Skeletal muscle satellite cell (primary cell): ENCODE data around the gene PLCXD1.
"Not testable (repeated sequence)": the region's sequence is repeated elsewhere in the genome, so short reads cannot be mapped to it uniquely, and the experiment has no call there.

Experiments used
- H3K27me3 ChIP-seq: 2 replicates; pipeline ENCODE4 v1.7.0; 2013; ENCODE audit warnings: low read length; ENCODE audit not compliant: control insufficient read depth, insufficient read depth
- H3K36me3 ChIP-seq: 2 replicates; pipeline ENCODE4 v1.7.0; 2013; ENCODE audit warnings: mild to moderate bottlenecking, control low read depth, low read length; ENCODE audit not compliant: insufficient read depth
- H3K4me1 ChIP-seq: 2 replicates; pipeline ENCODE4 v1.7.0; 2013; ENCODE audit warnings: low read length; ENCODE audit not compliant: control insufficient read depth, insufficient read depth
- H3K4me2 ChIP-seq: 2 replicates; pipeline ENCODE4 v1.7.0; 2013; ENCODE audit warnings: mild to moderate bottlenecking, low read length
- H3K4me3 ChIP-seq: 2 replicates; pipeline ENCODE4 v1.7.0; 2013; ENCODE audit warnings: low read length
- H3K9ac ChIP-seq: 2 replicates; pipeline ENCODE4 v1.7.0; 2013; ENCODE audit warnings: mild to moderate bottlenecking, low read depth, low read length, moderate library complexity
- H3K9me3 ChIP-seq: replicated peaks from 2 replicates; pipeline ENCODE4 v1.7.0; 2013; ENCODE audit warnings: mild to moderate bottlenecking, control low read depth, low read length

PLCXD1 gene

DNA sequence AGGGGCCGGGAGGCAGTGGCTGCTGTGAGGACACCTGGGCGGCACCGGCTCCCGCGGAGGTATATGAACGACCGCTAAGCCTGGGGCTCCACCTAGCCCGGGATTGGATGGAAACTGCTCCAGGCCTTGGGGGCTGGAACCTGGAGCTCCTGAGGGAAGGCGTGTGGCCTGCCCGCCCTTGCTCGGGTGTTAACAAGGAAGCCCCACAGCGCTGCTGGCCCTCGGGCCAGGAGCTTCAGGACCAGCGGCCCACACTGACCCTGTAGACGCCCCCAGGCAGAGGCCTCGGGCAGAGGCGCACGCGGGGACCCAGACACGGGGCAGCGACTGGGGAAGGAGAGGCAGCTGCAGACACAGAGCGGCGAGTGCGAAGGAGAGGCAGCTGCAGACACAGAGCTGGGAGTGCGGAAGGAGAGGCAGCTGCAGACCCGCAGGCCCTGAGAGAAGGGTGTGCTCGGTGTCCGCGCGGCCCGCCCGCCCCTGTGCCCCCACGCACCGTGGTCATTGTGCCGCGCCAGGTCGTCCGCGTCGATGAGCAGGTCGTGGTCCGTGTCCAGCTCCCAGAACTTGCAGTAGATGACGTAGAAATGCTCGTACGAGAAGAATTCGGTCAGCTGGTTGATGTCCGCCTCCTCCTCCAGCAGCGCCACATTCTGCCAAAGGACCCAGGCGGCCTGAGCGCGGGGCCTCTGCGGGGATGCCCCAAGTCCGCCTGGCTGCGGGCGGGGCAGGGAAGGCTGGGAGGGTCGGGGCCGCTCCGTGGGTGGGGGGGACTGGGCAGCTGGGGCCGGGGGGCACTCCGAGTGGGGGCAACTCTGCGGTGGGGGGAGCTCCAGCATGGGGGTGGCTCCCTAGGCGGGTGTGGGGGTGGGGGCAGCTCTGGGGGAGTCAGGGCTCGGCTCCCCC lies 64.1 kb downstream of the PLCXD1 start:
- Histone ChIP-seq H3K9ac (no peak overlapping the region), H3K9me3 (no peaks in the 10 kb centered on the region), H3K4me2 (no peak overlapping the region), H3K27me3 (no peaks in the 10 kb centered on the region), H3K4me3 (no peak overlapping the region), H3K36me3 (no peaks in the 10 kb centered on the region), H3K4me1 (no peaks in the 10 kb centered on the region)

GRCh38 chrX:346034-346813 lies 65.0 kb downstream of the PLCXD1 start:
- no peaks in the 10 kb centered on the region for H3K9me3 ChIP-seq
- no peak overlapping the region for H3K4me3 ChIP-seq
- H3K4me1 ChIP-seq = no peaks in the 10 kb centered on the region
- no peaks in the 10 kb centered on the region for H3K36me3 ChIP-seq
- H3K27me3 ChIP-seq = no peaks in the 10 kb centered on the region
- no peak overlapping the region for H3K9ac ChIP-seq
- H3K4me2 ChIP-seq = no peak overlapping the region

DNA sequence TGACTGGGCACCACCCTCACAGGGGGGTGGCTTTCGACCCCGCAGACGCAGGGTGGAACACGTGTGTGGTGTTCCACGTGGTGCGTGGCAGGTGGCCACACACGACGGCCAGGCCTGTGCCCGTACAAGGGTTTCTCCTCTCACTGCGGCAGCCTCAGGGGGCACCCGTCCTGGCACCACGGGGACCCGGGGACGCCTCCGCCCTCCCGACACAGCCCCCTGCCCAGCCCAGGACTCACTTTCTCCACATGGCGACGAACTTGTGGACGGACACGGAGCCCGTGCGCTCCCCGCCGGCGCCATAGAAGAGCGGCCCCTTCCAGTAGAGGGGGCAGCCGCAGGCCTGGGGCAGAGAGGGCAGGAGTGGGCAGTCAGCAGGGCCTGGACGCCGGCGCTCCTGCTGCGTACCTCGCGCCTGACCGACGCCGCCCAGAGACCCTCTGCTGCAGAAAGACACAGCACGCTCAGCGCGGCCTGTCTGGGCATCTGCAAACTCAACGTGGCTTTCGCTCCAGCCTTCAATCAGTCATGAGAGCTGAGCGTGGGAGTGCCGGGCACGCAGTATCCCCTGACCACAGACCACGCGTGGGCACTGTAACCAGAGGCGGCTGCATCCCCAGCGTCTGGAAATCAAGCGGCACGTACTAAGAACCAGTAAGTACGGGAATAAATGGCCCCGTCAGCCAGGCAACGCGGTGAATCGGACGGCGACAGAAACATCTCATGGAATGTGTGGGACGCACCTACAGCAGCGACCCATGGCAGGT lies 66.4 kb downstream of the PLCXD1 start:
- Histone ChIP-seq H3K9ac (no peak overlapping the region), H3K9me3 (no peaks in the 10 kb centered on the region), H3K4me2 (no peak overlapping the region), H3K27me3 (no peaks in the 10 kb centered on the region), H3K4me1 (no peaks in the 10 kb centered on the region), H3K36me3 (no peaks in the 10 kb centered on the region), H3K4me3 (no peak overlapping the region)

- H3K27me3 ChIP-seq = no peaks in the 10 kb centered on the region
- no peaks in the 10 kb centered on the region for H3K36me3 ChIP-seq
- no peak overlapping the region for H3K4me2 ChIP-seq
- no peak overlapping the region for H3K4me3 ChIP-seq
- no peaks in the 10 kb centered on the region for H3K4me1 ChIP-seq
- no peak overlapping the region for H3K9ac ChIP-seq
- no peaks in the 10 kb centered on the region for H3K9me3 ChIP-seq
Observed at GRCh38 chrX:348461-349117, 67.4 kb downstream of the PLCXD1 start.

DNA sequence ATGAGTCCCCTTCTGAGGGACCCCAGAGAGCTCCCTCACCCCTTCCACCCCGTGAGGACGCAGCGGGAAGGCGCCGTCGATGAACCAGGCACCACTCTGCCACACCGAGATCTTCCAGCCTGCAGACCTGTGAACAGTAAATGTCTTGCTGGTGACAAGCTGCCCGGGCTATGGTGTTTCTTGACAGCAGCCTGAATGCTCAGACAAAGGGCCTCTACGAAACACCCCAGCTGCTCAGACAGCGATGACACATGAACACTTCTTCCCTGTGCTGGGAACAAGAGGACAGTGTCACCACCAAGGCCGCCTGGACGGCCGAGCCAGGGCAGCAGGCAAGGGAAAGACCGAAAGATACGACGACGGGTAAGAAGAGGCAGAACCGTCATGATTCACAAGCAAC lies 68.0 kb downstream of the PLCXD1 start:
- Histone ChIP-seq H3K4me2 (no peak overlapping the region), H3K9me3 (no peaks in the 10 kb centered on the region), H3K4me1 (no peaks in the 10 kb centered on the region), H3K36me3 (no peaks in the 10 kb centered on the region), H3K4me3 (no peak overlapping the region), H3K27me3 (no peaks in the 10 kb centered on the region), H3K9ac (no peak overlapping the region)

- Histone ChIP-seq H3K9ac (no peak overlapping the region), H3K4me1 (no peaks in the 10 kb centered on the region), H3K4me2 (no peak overlapping the region), H3K27me3 (no peaks in the 10 kb centered on the region), H3K9me3 (no peaks in the 10 kb centered on the region), H3K36me3 (no peaks in the 10 kb centered on the region), H3K4me3 (no peak overlapping the region)
Observed at GRCh38 chrX:349702-350101, 68.5 kb downstream of the PLCXD1 start.

DNA sequence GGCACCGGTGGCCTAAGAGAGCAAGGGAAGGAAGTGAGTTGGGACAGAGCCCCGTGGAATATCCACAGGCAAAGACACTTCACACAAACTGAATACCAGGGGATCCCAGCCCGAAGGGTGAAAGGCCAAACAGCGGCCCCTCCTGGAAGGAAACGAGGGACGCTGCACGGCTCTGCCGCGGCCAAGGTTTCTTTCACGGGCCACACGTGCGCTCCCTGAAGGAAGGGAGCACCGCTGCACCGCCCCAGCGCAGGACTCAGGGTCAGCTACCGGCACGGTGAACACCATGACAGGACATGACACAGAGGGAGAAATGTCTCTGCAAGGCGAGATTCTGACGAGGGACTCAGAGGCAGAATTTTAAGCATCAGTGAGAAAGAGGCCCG lies 69.0 kb downstream of the PLCXD1 start:
- Histone ChIP-seq H3K36me3 (no peaks in the 10 kb centered on the region), H3K4me1 (no peaks in the 10 kb centered on the region), H3K9ac (no peak overlapping the region), H3K4me2 (no peak overlapping the region), H3K9me3 (no peaks in the 10 kb centered on the region), H3K4me3 (no peak overlapping the region), H3K27me3 (no peaks in the 10 kb centered on the region)

DNA sequence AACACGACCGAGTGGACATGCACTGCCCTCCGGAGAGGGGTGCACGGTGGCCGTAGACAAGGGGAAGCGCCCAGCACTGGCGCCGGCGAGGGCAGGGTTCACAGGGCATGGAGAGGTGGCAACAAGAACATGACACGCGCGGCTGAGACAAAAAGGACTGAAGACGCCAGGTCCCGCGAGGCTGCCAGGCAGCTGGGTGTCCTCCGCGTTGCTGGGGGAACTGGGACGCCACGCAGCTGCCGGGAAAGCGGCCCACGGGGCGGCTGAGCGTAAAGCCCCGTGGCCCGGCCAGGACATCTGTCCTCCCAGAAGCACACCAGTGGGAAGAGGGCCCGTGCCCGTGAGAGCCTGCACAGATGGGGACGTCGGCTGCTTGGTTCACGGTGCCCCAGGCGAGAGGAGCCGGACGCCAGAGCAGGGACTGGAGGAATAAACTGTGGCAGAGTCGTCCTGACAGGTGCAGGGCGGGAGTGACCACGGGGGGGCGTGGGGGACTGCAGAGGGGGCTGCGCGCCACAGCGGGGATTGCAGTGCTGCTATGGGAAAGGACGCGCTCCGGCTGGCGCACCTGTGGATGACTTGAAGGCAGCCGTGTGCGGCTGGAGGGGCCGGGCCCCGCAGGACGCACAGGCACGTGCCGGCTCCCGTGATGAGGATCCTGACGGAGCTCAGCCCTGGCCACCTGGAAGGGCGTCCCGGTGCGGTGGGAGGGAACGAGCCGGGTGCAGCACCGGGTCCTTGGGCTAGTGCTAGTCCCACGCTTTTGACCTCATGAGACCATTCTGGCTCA lies 69.5 kb downstream of the PLCXD1 start:
- no peak overlapping the region for H3K4me2 ChIP-seq
- H3K4me3 ChIP-seq = no peak overlapping the region
- H3K36me3 ChIP-seq = no peaks in the 10 kb centered on the region
- no peak overlapping the region for H3K9ac ChIP-seq
- no peaks in the 10 kb centered on the region for H3K4me1 ChIP-seq
- no peaks in the 10 kb centered on the region for H3K9me3 ChIP-seq
- no peaks in the 10 kb centered on the region for H3K27me3 ChIP-seq

DNA sequence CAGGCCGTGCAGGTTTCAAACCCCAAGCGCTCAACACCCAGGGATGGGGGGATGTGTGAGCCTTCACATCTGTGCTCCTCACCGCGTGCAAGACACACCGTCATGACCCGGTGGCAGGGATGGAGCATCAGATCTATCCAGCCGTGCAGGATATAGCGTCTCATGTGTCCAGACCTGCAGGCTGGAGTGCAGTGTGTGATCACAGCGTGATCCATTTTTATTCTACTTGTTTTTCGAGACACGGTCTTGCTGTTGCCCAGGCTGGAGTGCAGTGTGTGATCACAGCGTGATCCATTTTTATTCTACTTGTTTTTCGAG lies 70.1 kb downstream of the PLCXD1 start:
- H3K36me3 ChIP-seq, H3K4me1 ChIP-seq: not testable (repeated sequence)

DNA sequence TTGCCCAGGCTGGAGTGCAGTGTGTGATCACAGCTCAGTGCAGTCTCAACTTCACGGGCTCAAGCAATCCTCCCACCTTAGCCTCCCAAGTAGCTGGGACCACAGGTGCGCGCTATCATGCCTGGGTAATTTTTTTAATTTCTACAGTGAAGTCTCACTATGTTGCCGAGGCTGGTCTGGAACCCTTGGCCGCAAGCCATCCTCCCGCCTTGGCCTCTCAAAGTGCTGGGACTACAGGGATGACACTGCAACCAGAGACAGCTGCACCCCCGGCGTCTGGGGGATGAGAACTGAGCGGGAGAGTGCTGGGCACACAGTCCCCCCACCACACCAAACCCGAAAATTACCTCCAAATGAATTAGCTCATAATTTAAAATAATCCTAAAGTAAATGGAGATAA lies 70.6 kb downstream of the PLCXD1 start:
- H3K27me3 ChIP-seq = no peaks in the 10 kb centered on the region
- H3K9ac ChIP-seq = no peak overlapping the region
- no peak overlapping the region for H3K4me3 ChIP-seq
- no peaks in the 10 kb centered on the region for H3K9me3 ChIP-seq
- no peaks in the 10 kb centered on the region for H3K36me3 ChIP-seq
- H3K4me2 ChIP-seq = no peak overlapping the region
- H3K4me1 ChIP-seq = no peaks in the 10 kb centered on the region

More for the DNA sequence above, 70.1 kb downstream of the PLCXD1 start:
- not testable (repeated sequence) for H3K4me3 ChIP-seq, H3K4me2 ChIP-seq, H3K27me3 ChIP-seq, H3K9ac ChIP-seq, H3K9me3 ChIP-seq
